ENCODE data around the gene LARP7.
"Not testable (repeated sequence)": the region's sequence is repeated elsewhere in the genome, so short reads cannot be mapped to it uniquely, and the experiment has no call there.

The LARP7 gene

DNA sequence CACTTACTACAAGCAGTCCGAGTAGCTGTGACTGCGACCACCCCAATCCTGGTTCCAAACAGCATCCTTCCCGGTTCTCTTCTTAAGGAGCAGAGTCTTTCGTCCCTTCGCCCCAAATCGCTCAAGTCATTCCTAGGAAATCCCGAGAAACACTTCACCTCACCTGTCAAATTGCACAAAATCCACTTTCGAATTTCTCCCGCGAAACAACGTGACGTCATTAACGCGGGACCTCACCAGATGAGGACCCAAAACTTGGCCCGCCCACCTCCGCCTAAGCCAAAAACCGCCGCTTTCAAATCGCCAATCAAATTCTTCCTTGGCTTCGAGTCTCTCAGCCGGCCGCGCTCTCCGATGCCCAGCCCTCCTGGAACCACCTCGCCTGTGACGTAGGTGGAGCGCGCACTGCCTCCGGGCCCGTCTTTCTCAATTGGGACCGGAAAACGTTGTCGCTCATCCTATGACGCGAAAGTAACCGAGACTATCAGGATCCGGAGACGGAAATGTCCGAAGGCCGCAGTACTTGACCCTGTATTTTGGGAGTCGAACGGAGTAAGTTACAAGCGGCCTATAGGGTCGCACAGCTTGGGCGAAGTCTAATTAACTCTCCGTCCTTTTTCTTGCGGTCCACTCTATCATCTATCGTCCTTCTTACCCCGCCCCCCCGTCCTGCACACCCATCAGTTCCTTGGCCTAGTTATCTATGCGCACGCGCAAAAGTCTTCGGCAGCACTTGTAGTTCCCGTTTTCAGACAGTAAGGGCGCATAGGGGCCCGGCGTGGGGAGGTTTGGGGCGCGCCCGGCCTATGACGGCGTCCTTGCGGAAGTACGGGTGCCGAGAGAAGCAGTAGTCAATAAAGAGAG lies at the start of gene LARP7, which contains the start of gene ZGRF1:
Gene LARP7, plus strand, starts transcription at position 456 of the 864 bp plus-strand sequence. CDS start 7,527 bp downstream, outside the sequence.
Gene ZGRF1, minus strand, starts transcription at position 222 of the 864 bp plus-strand sequence. CDS start 3,733 bp downstream, outside the sequence.
- no peak within 1 kb of the TSS for H3K27ac Mint-ChIP-seq
- peak; percentile 96 for DNase-seq
- H3K27me3 Mint-ChIP-seq = no peaks in the 10 kb centered on the region
- no peaks in the 10 kb centered on the region for H3K9me3 Mint-ChIP-seq
- H3K36me3 Mint-ChIP-seq (ENCODE audit: low read depth) = peaks cover 6% of the 10 kb centered on the region
- peak; percentile 96 for ATAC-seq
- H3K4me3 Mint-ChIP-seq = no peak within 1 kb of the TSS
- peaks cover 25% of the 10 kb centered on the region for H3K4me1 Mint-ChIP-seq

DNA sequence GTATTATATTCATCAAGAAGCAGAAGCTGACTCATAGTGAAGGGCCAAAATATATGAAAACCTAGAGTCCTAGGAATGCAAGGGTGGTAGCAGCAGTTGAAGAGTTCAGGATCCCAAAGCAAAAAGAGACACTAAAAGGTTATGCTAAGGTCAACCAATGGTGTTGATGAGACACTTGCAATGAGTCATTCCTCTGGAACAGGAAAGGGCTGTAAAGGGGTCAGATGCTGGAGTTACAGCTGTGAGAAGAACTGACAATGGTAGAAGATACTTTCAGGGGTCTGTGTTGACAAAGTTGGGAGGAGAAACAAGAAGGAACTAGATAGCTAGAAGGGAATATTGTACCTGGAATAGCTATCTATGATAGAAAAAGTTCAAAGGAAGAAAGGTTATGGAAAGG lies 47.7 kb upstream of the LARP7 start:
- Mint-ChIP-seq H3K4me3 (no peak overlapping the region), H3K27me3 (no peaks in the 10 kb centered on the region), H3K9me3 (peaks cover 6% of the 10 kb centered on the region), H3K27ac (no peak overlapping the region), H3K4me1 (peaks cover 2% of the 10 kb centered on the region), H3K36me3 (ENCODE audit: low read depth) (peaks cover 31% of the 10 kb centered on the region)
- ATAC-seq (no peak), DNase-seq (no peak)

DNA sequence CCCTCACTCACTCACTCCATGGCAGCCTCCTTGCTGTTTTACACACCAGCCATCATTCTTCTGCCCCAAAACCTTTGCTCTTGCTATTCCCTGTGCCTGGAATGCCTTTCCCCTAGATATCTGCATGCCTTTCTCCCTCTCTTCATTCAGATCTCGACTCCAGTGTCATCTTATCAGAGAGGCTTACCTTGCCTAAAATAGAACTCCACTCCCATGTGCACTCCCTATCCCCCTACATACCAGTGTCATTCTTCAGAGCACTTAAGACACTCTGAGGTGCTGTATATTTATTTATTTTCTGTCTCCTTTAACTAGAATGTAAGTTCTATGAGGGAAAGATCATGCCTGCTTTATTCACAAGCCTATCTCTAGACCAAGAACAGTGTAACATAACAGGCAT lies 45.4 kb upstream of the LARP7 start:
- H3K4me3 Mint-ChIP-seq = no peak overlapping the region
- H3K27ac Mint-ChIP-seq = no peak overlapping the region
- no peaks in the 10 kb centered on the region for H3K27me3 Mint-ChIP-seq
- DNase-seq = no peak
- H3K9me3 Mint-ChIP-seq = peaks cover 6% of the 10 kb centered on the region
- H3K4me1 Mint-ChIP-seq = peaks cover 2% of the 10 kb centered on the region
- no peak for ATAC-seq
- H3K36me3 Mint-ChIP-seq (ENCODE audit: low read depth) = peaks cover 27% of the 10 kb centered on the region

DNA sequence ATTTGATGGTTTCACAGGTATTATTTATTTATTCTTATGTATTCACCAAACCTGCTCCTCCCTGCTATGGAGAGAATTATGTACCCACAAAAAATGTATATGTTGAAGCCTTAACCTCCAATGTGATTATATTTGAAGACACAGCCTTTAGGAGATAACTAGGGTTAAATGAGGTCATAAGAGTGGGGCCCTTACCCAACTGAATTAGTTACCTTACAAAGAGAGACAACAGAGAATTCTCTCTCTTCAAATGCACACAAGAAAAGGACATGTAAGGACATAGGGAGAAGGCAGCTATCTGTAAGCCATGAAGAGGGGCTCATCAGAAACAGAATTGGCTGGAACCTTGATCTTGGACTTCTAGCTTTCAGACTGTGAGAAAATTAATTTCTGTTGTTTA lies 44.2 kb upstream of the LARP7 start:
- Mint-ChIP-seq H3K27me3 (no peaks in the 10 kb centered on the region), H3K27ac (no peak overlapping the region), H3K9me3 (peaks cover 6% of the 10 kb centered on the region), H3K4me3 (no peak overlapping the region), H3K36me3 (ENCODE audit: low read depth) (peaks cover 17% of the 10 kb centered on the region), H3K4me1 (peaks cover 2% of the 10 kb centered on the region)
- no peak for DNase-seq
- ATAC-seq = no peak

DNA sequence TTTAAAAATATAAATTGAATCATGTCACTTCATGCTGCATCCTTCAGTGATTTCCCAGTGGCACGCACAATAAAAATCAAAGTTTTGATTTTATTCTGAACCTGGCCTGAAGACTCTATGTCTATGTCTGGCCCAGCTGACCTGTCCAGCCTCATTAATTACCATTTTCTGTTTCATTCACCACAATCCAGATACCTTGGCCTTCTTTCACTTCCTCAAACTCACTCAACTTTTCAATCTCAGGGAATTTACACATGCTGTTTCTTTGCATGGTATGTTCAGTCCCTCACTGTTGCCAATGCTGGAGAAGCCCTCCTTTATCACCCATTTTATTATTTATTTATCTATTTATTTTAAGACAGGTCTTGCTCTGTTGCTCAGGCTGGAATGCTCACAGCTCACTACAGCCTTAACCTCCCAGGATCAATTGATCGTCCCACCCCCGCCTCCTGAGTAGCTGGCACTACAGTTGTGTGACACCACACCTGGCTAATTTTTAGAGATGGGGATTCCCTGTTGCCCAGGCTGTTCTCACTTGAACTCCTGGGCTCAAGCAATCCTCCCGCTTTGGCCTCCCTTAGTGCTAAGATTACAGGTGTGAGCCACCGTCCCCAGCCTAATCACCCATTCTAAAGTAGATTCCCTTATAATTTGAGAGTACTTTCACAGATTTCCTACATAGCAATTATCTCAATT lies 43.4 kb upstream of the LARP7 start:
- H3K9me3 Mint-ChIP-seq = peaks cover 6% of the 10 kb centered on the region
- no peak overlapping the region for H3K27ac Mint-ChIP-seq
- H3K27me3 Mint-ChIP-seq = no peaks in the 10 kb centered on the region
- no peak overlapping the region for H3K4me3 Mint-ChIP-seq
- peaks cover 17% of the 10 kb centered on the region for H3K36me3 Mint-ChIP-seq (ENCODE audit: low read depth)
- ATAC-seq = no peak
- no peak for DNase-seq
- peaks cover 2% of the 10 kb centered on the region for H3K4me1 Mint-ChIP-seq

DNA sequence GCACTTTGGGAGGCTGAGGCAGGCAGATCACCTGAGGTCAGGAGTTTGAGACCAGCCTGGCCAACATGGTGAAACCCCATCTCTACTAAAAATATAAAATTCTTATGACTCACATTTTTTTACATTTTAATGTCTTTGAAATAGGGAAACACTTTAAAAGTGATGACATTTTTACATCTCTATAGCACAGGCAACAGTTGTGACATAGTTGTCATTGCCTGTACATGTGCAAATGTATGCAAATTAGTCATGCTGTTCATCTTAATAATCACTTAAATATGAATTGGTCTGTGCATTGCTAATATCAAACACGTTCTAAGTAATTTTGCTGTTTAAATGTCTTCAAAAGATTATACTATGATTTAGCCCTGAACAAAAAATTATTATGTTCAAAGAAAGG lies 42.0 kb upstream of the LARP7 start:
- DNase-seq (no peak), ATAC-seq (no peak)
- H3K36me3 Mint-ChIP-seq (ENCODE audit: low read depth) = peaks cover 13% of the 10 kb centered on the region
- no peaks in the 10 kb centered on the region for H3K4me1 Mint-ChIP-seq
- H3K9me3 Mint-ChIP-seq = peaks cover 6% of the 10 kb centered on the region
- no peak overlapping the region for H3K4me3 Mint-ChIP-seq
- no peaks in the 10 kb centered on the region for H3K27me3 Mint-ChIP-seq
- no peak overlapping the region for H3K27ac Mint-ChIP-seq

DNA sequence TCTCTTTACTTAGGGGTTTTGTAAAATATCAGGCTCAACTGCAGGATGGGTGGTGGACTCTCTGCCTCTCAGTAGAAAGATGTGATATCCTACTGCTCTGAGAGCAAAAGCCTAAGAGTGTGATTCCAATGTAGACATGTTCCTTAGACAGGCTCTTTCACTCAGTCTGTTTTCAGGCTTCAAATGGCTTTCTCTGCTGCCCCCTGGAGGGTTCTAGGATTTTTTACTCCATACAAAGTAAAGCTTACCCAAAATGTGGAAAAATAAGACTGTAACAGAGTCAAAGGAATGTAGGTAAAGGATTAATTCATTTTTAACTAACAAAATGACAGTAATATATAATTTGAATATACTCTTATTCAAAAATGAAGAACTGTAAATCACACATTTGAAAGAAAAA lies 32.4 kb upstream of the LARP7 start:
- H3K27me3 Mint-ChIP-seq = no peaks in the 10 kb centered on the region
- DNase-seq (peak; percentile 6), ATAC-seq (no peak)
- no peaks in the 10 kb centered on the region for H3K9me3 Mint-ChIP-seq
- no peaks in the 10 kb centered on the region for H3K4me1 Mint-ChIP-seq
- no peak overlapping the region for H3K27ac Mint-ChIP-seq
- H3K36me3 Mint-ChIP-seq (ENCODE audit: low read depth) = peaks cover 16% of the 10 kb centered on the region
- H3K4me3 Mint-ChIP-seq = no peak overlapping the region

DNA sequence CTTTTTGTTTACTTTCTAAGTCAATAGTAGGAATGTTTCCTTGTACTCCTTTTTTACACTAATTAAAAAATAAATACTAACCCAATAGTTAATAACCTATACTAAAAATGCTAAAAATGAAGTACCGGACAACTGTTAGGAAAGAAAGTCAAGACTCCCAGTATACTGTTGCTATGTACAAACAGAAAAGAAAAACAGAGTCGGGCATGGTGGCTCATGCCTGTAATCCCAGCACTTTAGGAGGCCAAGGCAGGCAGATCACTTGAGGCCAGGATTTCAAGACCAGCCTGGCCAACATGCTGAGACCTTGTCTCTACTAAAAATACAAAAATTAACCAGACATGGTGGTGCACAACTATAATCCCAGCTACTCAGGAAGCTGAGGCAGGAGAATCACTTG lies 24.1 kb upstream of the LARP7 start:
- ATAC-seq, DNase-seq, H3K4me1 Mint-ChIP-seq: not testable (repeated sequence)

DNA sequence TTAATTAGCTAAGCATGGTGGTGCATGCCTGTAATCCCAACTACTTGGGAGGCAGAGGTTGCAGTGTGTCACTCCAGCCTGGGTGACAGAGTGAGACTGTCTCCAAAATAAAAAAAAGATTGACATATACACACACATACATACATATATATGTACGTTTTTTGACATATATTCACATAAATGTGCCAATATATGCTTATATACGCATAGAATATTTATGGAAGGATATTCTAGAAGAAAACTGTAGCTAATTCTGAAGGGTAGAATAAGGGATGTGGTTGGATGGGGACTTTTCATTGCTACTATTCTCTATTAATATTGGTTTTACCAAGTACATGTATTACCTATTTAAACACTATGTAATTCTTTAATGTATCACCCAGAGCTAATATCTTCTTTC lies 20.0 kb upstream of the LARP7 start:
- H3K4me3 Mint-ChIP-seq = no peak overlapping the region
- H3K9me3 Mint-ChIP-seq = no peaks in the 10 kb centered on the region
- H3K4me1 Mint-ChIP-seq = no peaks in the 10 kb centered on the region
- no peak overlapping the region for H3K27ac Mint-ChIP-seq
- no peaks in the 10 kb centered on the region for H3K27me3 Mint-ChIP-seq
- DNase-seq (no peak), ATAC-seq (no peak)
- H3K36me3 Mint-ChIP-seq (ENCODE audit: low read depth) = peaks cover 15% of the 10 kb centered on the region

More for the DNA sequence above, 24.1 kb upstream of the LARP7 start:
- peaks cover 11% of the 10 kb centered on the region for H3K36me3 Mint-ChIP-seq (ENCODE audit: low read depth)
- not testable (repeated sequence) for H3K27me3 Mint-ChIP-seq, H3K4me3 Mint-ChIP-seq, H3K27ac Mint-ChIP-seq, H3K9me3 Mint-ChIP-seq

DNA sequence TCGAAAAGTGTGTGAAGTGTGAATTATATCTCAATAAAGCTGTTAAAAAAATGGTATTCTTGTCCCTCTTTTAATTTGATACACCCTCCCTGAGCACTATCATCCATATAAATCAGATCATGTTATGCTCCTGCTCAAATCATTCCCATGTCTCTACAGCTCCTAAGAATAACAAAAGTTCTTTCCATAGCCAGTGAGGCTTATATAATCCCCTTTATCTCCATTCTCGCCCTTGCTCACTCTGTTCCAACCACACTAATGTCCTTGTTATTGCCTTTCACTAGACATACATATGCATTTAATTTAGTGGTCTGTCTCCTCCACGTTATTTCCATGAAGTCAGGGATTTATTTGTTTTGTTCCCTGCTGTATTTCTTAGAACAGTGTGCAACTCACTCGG lies 10.7 kb upstream of the LARP7 start:
- H3K27me3 Mint-ChIP-seq = no peaks in the 10 kb centered on the region
- ATAC-seq (no peak), DNase-seq (no peak)
- peaks cover 29% of the 10 kb centered on the region for H3K36me3 Mint-ChIP-seq (ENCODE audit: low read depth)
- no peak overlapping the region for H3K27ac Mint-ChIP-seq
- H3K4me1 Mint-ChIP-seq = no peaks in the 10 kb centered on the region
- H3K9me3 Mint-ChIP-seq = no peaks in the 10 kb centered on the region
- H3K4me3 Mint-ChIP-seq = no peak overlapping the region

DNA sequence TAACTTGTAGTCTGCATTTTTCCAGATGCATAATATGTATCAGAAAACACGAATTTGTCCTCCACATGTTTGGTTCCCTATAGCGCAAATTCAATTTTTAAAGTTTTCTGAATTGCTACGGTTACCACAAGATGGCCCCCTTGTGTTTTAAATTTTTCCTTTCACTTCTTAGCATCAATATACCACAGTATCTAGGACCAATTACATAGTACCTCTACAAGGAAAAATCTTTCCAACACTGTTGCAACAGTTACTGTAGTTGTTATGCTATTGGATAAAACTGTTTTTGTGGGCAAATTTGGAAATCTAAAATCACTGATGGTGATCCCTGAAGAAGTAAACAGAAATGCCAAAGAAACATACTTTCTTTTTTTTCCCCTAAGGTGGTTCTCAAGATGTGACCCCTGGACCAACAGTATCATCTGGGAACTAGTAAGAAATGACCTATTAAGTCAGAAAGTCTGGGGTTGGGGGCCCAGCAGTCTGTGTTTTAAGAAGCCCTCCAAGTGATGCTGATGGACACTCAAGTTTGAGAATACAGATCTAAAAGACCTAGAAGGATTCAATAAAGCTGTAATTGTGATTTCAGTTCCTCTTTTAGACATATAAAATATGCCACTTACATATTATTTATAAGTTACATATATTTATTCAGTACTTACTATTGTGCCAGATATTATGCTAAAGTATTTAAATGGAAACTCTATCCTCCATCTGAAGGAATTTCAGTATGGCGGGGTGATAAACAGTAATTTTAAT lies 3.3 kb upstream of the LARP7 start:
- DNase-seq = no peak
- Mint-ChIP-seq H3K27ac (no peak overlapping the region), H3K9me3 (no peaks in the 10 kb centered on the region), H3K27me3 (no peaks in the 10 kb centered on the region), H3K4me1 (peaks cover 10% of the 10 kb centered on the region), H3K4me3 (no peak overlapping the region), H3K36me3 (ENCODE audit: low read depth) (peaks cover 10% of the 10 kb centered on the region)
- no peak for ATAC-seq

DNA sequence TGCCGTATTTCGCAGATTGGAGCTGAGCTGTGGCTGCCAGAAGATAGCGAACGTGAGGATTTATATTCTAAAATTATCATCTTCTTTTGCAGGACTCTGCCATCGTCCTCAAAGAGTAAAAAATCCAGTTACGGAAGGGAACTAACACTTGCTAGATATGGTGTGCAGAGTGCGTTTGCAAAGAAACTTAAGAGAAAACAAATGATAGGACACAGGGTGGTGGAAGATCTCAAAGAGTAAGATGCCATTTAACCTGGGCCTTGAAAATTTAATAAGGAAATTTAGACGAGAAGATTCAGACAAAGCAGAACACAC lies 566 bp downstream of the LARP7 start:
- DNase-seq = no peak
- Mint-ChIP-seq H3K4me3 (no peak overlapping the region), H3K27me3 (no peaks in the 10 kb centered on the region), H3K9me3 (no peaks in the 10 kb centered on the region), H3K36me3 (ENCODE audit: low read depth) (peaks cover 6% of the 10 kb centered on the region), H3K4me1 (peaks cover 26% of the 10 kb centered on the region), H3K27ac (no peak overlapping the region)
- no peak for ATAC-seq

DNA sequence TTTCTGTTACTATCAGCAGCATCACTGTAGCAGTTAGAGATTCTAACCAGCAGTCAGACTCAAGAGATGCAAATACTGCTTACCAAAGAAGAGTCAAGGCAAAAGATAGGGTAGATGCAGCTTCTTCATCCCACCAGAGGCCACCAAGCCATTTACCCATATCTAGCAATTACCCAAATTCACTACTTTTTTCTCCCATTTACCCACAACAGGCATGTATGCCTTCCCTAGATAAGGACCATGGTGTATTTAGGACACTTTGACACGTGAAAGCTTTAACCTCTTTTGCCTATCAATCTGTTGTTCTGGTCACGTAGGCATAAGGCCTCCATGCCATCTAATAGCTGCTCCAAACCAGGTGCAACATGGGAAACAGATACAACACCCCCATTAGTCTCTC lies 5.6 kb downstream of the LARP7 start:
- DNase-seq (no peak), ATAC-seq (no peak)
- peaks cover 29% of the 10 kb centered on the region for H3K36me3 Mint-ChIP-seq (ENCODE audit: low read depth)
- no peaks in the 10 kb centered on the region for H3K27me3 Mint-ChIP-seq
- no peak overlapping the region for H3K4me3 Mint-ChIP-seq
- H3K4me1 Mint-ChIP-seq = peaks cover 24% of the 10 kb centered on the region
- H3K9me3 Mint-ChIP-seq = no peaks in the 10 kb centered on the region
- H3K27ac Mint-ChIP-seq = no peak overlapping the region

DNA sequence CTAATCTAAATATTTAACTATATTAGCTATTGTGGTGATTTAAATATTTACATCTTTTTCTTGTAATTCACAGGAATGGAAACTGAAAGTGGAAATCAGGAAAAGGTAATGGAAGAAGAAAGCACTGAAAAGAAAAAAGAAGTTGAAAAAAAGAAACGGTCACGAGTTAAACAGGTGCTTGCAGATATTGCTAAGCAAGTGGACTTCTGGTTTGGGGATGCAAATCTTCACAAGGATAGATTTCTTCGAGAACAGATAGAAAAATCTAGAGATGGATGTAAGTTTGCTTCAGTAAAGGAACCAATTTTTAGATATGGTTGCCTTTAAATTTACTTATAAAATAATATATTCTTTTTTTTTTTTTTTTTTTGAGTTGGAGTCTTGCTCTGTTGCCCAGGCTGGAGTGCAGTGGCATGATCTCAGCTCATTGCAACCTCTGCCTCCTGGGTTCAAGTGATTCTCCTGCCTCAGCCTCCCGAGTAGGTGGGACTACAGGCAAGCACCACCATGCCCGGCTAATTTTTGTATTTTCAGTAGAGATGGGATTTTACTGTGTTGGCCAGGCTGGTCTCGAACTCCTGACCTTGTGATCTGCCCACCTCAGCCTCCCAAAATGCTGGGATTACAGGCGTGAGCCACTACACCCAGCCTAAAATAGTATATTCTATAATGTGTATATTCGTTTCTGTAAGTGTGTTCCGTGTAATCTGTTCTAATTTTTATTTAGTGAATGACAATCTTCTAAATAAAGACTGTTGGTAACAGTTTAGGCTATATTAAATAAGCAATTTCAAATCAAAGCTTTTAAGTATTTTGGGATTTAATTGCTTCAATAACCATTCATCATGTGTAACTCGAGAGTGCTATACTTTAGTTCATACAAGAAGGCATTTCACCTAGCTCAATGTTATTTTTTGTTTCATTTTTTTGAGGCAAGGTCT lies 7.9 kb downstream of the LARP7 start:
- not testable (repeated sequence) for ATAC-seq, H3K9me3 Mint-ChIP-seq, H3K27ac Mint-ChIP-seq, DNase-seq, H3K4me3 Mint-ChIP-seq, H3K27me3 Mint-ChIP-seq
- peaks cover 27% of the 10 kb centered on the region for H3K36me3 Mint-ChIP-seq (ENCODE audit: low read depth)
- peaks cover 20% of the 10 kb centered on the region for H3K4me1 Mint-ChIP-seq

All from activated naive CD8-positive, alpha-beta T cell treated with anti-CD3 and anti-CD28 coated beads, Interleukin-2, amount 50 U/mL, for 24 hours (primary cell).